Stimulated activated CD8-positive, alpha-beta memory T cell treated with anti-CD3 and anti-CD28 coated beads, Interleukin-2, amount 100 ng/mL, for 48 hours (primary cell): ENCODE measurements around the gene METTL4.

Source experiments
- DNase-seq, 2 donors: peaks; one replicate each; pipeline ENCODE4 v3.0.0-alpha.2; 2020; ENCODE audit warnings: low read depth in 2 of 2

METTL4 gene

GRCh38 chr18:2515908-2516625, 55.2 kb downstream of the METTL4 start:
- no peak for DNase-seq

- no peak for DNase-seq
Observed at GRCh38 chr18:2515171-2515787, 56.0 kb downstream of the METTL4 start.

GRCh38 chr18:2513616-2514015, 57.7 kb downstream of the METTL4 start:
- no peak for DNase-seq

GRCh38 chr18:2512059-2512458, 59.2 kb downstream of the METTL4 start:
- no peak for DNase-seq

GRCh38 chr18:2511451-2511850, 59.9 kb downstream of the METTL4 start:
- DNase-seq = no peak

- no peak for DNase-seq
Observed at GRCh38 chr18:2510416-2510815, 60.9 kb downstream of the METTL4 start.

- DNase-seq = no peak
Observed at GRCh38 chr18:2508678-2509077, 62.6 kb downstream of the METTL4 start.

- DNase-seq = no peak
Observed at GRCh38 chr18:2508155-2508554, 63.1 kb downstream of the METTL4 start.

- DNase-seq = no peak
Observed at GRCh38 chr18:2504642-2505041, 66.7 kb downstream of the METTL4 start.

GRCh38 chr18:2502880-2503279, 68.4 kb downstream of the METTL4 start:
- no peak for DNase-seq

GRCh38 chr18:2502394-2502793, 68.9 kb downstream of the METTL4 start:
- DNase-seq = no peak

- DNase-seq = no peak
Observed at GRCh38 chr18:2497797-2498196, 73.5 kb downstream of the METTL4 start.

- no peak for DNase-seq
Observed at GRCh38 chr18:2495381-2495780, 75.9 kb downstream of the METTL4 start.

- no peak for DNase-seq
Observed at GRCh38 chr18:2494921-2495320, 76.4 kb downstream of the METTL4 start.
